Colonic mucosa (tissue), 4 donors: Measurements from ENCODE around the gene MTMR11. TPM values are rescaled to one million over a fixed set of nuclear protein-coding genes. Genes with fewer than 3 reads are reported as not detected.

ENCODE experiments used
- DNase-seq: peaks from one replicate; pipeline ENCODE4 v3.0.0-alpha.2; 2020
- H3K27ac ChIP-seq: fragments of 200-600 bp; one replicate; pipeline ENCODE4 v1.8.0; 2021
- H3K27me3 ChIP-seq: fragments of 200-600 bp; one replicate; pipeline ENCODE4 v1.8.0; 2021
- H3K36me3 ChIP-seq: fragments of 200-600 bp; one replicate; pipeline ENCODE4 v1.8.0; 2021
- H3K4me1 ChIP-seq: fragments of 200-600 bp; one replicate; pipeline ENCODE4 v1.8.0; 2021; ENCODE audit warnings: mild to moderate bottlenecking
- H3K4me3 ChIP-seq: fragments of 200-600 bp; one replicate; pipeline ENCODE4 v1.8.0; 2021
- H3K9ac ChIP-seq, 2 donors: one replicate each; pipeline ENCODE4 v1.7.0; 2013; ENCODE audit warnings: control low read depth in 2 of 2, low read depth in 2 of 2, low read length in 2 of 2
- H3K9me3 ChIP-seq: fragments of 200-600 bp; one replicate; pipeline ENCODE4 v1.8.0; 2021
- CTCF ChIP-seq: fragments of 200-600 bp; IDR thresholded peaks from one replicate; pipeline ENCODE4 v1.8.0; 2022; ENCODE audit warnings: antibody characterized with exemption, mild to moderate bottlenecking
- intact Hi-C: fragments of 100-400 bp; cut with DNase I; formaldehyde crosslinking; loops from one replicate; pipeline ENCODE4 v1.14.1; 2022
- total RNA-seq, 2 donors: library from RNA; stranded (reverse); fragmentation: NEBNext Ultra II Directional in 1 of 2; extraction: Animal tissue kit (Norgen Biotek cat#: 25700) in 1 of 2; gene quantifications; one replicate each; pipeline ENCODE4 v1.2.1, GENCODE V29; 2021
- donor health status: healthy.
- donor health status: DM: no; HTN: no; CAD: no.
- donor health status: DM: no; HTN: no; CAD: no.

MTMR11 gene
- 100 to 1,000 TPM; 168 to 188 TPM for total RNA-seq

- peak within 1 kb of the TSS; percentile 93 for H3K27ac ChIP-seq
- H3K9me3 ChIP-seq = no peaks in the 10 kb centered on the region
- H3K27me3 ChIP-seq = no peaks in the 10 kb centered on the region
- DNase-seq = peak; percentile 84
- peak within 1 kb of the TSS; percentile 38 for H3K4me3 ChIP-seq
- no peak for TF ChIP-seq CTCF
- H3K4me1 ChIP-seq = peaks cover 13% of the 10 kb centered on the region
- no peaks in the 10 kb centered on the region for H3K36me3 ChIP-seq
- H3K9ac ChIP-seq = peak within 1 kb of the TSS; percentile 83 to 98
- intact Hi-C loops = no loop called here
Observed at GRCh38 chr1:149936170-149936991, at the start of gene MTMR11. Gene MTMR11 (minus strand): TSS chr1:149936879. CDS start chr1:149936647, 232 bp downstream.

DNA sequence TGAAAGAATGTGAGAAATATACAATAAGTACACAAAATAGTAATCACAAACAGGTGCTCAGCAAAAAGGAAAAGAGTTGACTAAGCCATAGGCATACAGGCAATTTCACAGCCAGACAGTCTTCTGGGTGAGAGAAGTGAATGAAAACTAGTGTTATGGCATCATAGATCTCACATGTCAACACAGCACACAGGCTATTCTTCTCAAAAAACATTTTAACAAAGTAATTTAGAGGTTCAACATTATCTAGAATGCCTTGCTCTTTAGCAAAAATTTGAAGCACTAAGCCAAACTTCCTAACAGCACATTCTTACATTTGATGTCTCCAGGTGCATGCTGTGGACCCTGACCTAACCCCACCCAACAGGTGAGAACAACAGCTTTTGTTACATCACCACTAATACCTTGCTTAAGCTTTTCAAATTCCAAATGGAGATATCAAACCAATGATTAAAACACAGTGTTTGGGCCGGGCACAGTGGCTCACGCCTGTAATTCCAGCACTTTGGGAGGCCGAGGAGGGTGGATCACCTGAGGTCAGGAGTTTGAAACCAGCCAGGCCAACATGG, 43.4 kb upstream of the MTMR11 start:
- Histone ChIP-seq H3K27ac (no peak overlapping the region), H3K9ac (no peak overlapping the region), H3K4me3 (no peak overlapping the region), H3K4me1 (no peaks in the 10 kb centered on the region), H3K36me3 (no peaks in the 10 kb centered on the region), H3K9me3 (no peaks in the 10 kb centered on the region), H3K27me3 (no peaks in the 10 kb centered on the region)
- peak; percentile 19 for DNase-seq
- no peak for TF ChIP-seq CTCF
- intact Hi-C loops = no loop called here

- intact Hi-C loops = no loop called here
- DNase-seq = no peak
- Histone ChIP-seq H3K9me3 (no peaks in the 10 kb centered on the region), H3K27me3 (no peaks in the 10 kb centered on the region), H3K36me3 (no peaks in the 10 kb centered on the region), H3K4me3 (no peak overlapping the region), H3K27ac (no peak overlapping the region), H3K9ac (no peak overlapping the region), H3K4me1 (no peaks in the 10 kb centered on the region)
- TF ChIP-seq CTCF = no peak
Observed at GRCh38 chr1:149979245-149979971, 42.7 kb upstream of the MTMR11 start.

- no peaks in the 10 kb centered on the region for H3K4me1 ChIP-seq
- peak; percentile 45 for DNase-seq
- H3K9me3 ChIP-seq = no peaks in the 10 kb centered on the region
- no peaks in the 10 kb centered on the region for H3K27me3 ChIP-seq
- no peak overlapping the region for H3K9ac ChIP-seq
- H3K4me3 ChIP-seq = no peak overlapping the region
- H3K27ac ChIP-seq = no peak overlapping the region
- no peaks in the 10 kb centered on the region for H3K36me3 ChIP-seq
- no peak for TF ChIP-seq CTCF
- intact Hi-C loops = no loop called here
Observed at GRCh38 chr1:149978547-149979023, 41.9 kb upstream of the MTMR11 start.

DNA sequence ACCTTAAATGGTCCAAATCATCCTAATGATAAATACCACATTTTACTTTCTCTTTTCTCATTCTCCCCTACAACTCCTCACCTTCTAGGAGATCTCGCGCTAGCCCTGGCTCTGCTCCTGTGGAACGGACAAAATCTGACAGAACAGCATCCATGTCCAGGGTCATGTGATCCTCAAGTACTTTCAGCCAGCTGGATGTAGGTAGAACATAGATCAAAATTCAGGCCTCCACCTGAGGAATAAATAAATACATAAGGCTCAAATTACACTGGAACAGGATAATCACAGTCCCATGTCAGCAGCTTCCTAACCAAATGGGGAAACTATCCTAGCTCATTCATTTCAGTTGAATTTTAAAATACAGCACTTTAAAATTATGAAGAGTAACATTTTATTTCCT, 40.7 kb upstream of the MTMR11 start:
- TF ChIP-seq CTCF = no peak
- Histone ChIP-seq H3K27ac (no peak overlapping the region), H3K9ac (no peak overlapping the region), H3K4me3 (no peak overlapping the region), H3K9me3 (no peaks in the 10 kb centered on the region), H3K36me3 (no peaks in the 10 kb centered on the region), H3K4me1 (no peaks in the 10 kb centered on the region), H3K27me3 (no peaks in the 10 kb centered on the region)
- no peak for DNase-seq
- intact Hi-C loops = no loop called here
